Measurements from ENCODE around the gene ZMYM2. TPM values are rescaled to one million over a fixed set of nuclear protein-coding genes. Genes with fewer than 3 reads are reported as not detected.

Gene ZMYM2
- total and polyA plus RNA-seq, 2 donors: 63.9 to 91.6 TPM

DNA sequence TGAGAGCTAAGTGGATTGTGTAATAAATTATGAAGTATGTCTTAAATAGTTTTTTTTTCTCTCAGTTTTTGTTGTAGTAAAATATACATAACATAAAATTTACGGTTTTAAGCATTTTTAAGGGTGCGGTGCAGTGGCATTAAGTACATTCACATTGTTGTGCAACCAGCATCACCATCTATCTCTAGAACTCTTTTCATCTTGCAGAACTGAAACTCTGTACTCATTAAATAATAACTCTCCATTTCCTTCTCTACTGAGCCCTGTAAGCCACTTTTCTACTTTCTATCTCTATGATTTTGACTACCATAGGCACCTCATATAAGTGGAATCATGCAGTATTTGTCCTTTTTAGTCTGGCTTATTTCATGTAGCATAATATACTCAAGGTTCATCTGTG is 115.2 kb downstream of the ZMYM2 start:
- Histone ChIP-seq H3K27me3 (ENCODE audit: control insufficient read depth in 2 of 2, insufficient read depth in 1 of 2, low read length in 1 of 2) (no peaks in the 10 kb centered on the region), H3K36me3 (ENCODE audit: control insufficient read depth in 2 of 2, insufficient read depth in 2 of 2, low read length in 1 of 2) (peaks cover 20 to 24% of the 10 kb centered on the region in 2 donors), H3K9me3 (ENCODE audit: control insufficient read depth in 2 of 2, insufficient read depth in 1 of 2, low read length in 1 of 2) (no peaks in the 10 kb centered on the region), H3K27ac (ENCODE audit: low read depth in 1 of 2, low read length in 1 of 2) (no peak overlapping the region), H3K4me1 (ENCODE audit: control insufficient read depth in 2 of 2, insufficient read depth in 2 of 2, low read length in 2 of 2) (no peaks in the 10 kb centered on the region), H3K4me3 (ENCODE audit: low read length in 2 of 2) (no peak overlapping the region)
- WGBS: 93% methylated on average over 2 of the region's 2 CpGs
- no peak for DNase-seq (ENCODE audit: low read depth in 6 of 9, low spot score in 9 of 9)

DNA sequence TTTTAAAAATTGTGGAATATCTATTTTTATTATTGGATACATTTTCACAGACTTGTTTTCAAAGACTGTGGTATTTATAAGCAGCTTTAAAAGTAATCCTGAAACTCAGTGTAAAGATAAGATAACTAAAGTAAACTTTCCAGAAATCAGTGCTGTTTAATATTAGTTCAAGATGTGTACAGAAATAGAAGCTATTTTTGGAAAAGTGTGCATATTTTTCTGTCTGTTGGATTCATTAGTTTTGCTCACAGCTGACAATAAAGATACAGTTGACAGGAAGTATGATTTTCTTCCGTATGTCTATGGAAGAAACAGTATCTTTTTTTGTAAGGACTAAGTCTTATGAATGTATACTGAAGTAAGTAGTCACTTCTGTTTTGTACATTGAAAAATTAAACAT is 116.4 kb downstream of the ZMYM2 start:
- 94% methylated on average over 1 of the region's 1 CpG for WGBS
- H3K4me1 ChIP-seq (ENCODE audit: control insufficient read depth in 2 of 2, insufficient read depth in 2 of 2, low read length in 2 of 2): no peaks in the 10 kb centered on the region

DNA sequence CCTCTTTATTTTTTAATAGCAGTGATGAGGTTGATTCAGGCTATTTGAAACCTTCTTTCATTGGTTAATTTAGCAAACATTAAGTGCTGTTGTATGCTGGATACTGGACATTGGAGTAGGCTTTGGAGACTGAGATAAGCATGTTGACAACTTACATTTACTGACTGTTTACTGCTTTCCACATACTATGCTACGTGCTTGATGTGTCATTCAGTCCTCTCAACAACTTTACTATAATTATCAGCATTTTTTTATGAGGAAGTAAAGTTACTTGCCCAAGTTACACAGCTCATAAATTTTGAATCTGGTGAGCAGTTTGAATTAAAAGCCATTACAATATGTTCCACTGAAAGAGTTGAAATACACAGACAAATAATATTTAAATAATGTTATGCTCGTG is 118.6 kb downstream of the ZMYM2 start:
- Histone ChIP-seq H3K27ac (ENCODE audit: low read depth in 1 of 2, low read length in 1 of 2) (no peak overlapping the region), H3K27me3 (ENCODE audit: control insufficient read depth in 2 of 2, insufficient read depth in 1 of 2, low read length in 1 of 2) (no peaks in the 10 kb centered on the region), H3K4me3 (ENCODE audit: low read length in 2 of 2) (no peak overlapping the region), H3K36me3 (ENCODE audit: control insufficient read depth in 2 of 2, insufficient read depth in 2 of 2, low read length in 1 of 2) (peaks cover 3 to 25% of the 10 kb centered on the region in 2 donors), H3K9me3 (ENCODE audit: control insufficient read depth in 2 of 2, insufficient read depth in 1 of 2, low read length in 1 of 2) (no peaks in the 10 kb centered on the region), H3K4me1 (ENCODE audit: control insufficient read depth in 2 of 2, insufficient read depth in 2 of 2, low read length in 2 of 2) (no peaks in the 10 kb centered on the region)
- DNase-seq (ENCODE audit: low read depth in 6 of 9, low spot score in 9 of 9): no peak
- WGBS: 96% methylated on average over 2 of the region's 2 CpGs

More for the DNA sequence above, 116.4 kb downstream of the ZMYM2 start:
- Histone ChIP-seq H3K36me3 (ENCODE audit: control insufficient read depth in 2 of 2, insufficient read depth in 2 of 2, low read length in 1 of 2) (peaks cover 19 to 27% of the 10 kb centered on the region in 2 donors), H3K9me3 (ENCODE audit: control insufficient read depth in 2 of 2, insufficient read depth in 1 of 2, low read length in 1 of 2) (no peaks in the 10 kb centered on the region), H3K27ac (ENCODE audit: low read depth in 1 of 2, low read length in 1 of 2) (no peak overlapping the region), H3K27me3 (ENCODE audit: control insufficient read depth in 2 of 2, insufficient read depth in 1 of 2, low read length in 1 of 2) (no peaks in the 10 kb centered on the region), H3K4me3 (ENCODE audit: low read length in 2 of 2) (no peak overlapping the region)
- DNase-seq (ENCODE audit: low read depth in 6 of 9, low spot score in 9 of 9): no peak

DNA sequence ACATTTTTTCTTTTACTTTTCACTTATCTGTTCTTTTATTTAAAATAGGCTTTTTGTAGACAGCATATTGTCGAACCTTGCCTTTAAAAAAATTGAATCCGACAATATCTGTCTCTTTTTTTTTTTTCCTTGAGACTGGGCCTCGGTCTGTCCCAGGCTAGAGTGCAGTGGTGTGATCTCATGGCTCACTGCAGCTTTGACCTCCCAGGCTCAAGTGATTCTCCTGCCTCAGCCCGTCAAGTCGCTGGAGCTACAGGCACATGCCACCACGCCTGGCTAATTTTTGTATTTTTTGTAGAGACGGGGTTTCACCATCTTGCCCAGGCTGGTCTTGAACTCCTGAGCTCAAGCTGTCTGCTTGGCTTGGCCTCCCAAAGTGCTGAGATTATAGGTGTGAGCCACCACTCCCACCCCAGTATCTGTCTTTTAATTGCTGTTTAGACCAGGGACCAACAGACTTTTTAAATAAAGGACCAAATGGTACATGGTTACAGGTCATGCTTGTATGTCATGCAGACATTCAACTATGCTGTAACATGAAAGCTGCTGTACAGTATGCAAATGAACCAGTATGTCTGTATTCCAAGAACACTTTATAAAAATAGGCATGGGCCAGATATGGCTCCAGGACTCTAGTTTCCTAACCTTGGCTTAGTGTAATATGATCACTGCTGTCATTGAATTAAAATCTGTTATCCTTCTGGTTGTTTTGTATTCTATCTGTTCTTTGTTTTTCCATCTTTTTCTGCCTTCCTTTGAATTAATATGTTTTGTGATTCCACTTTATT is 122.0 kb downstream of the ZMYM2 start:
- H3K4me1 ChIP-seq (ENCODE audit: control insufficient read depth in 2 of 2, insufficient read depth in 2 of 2, low read length in 2 of 2): no peaks in the 10 kb centered on the region
- no peaks in the 10 kb centered on the region for H3K27me3 ChIP-seq (ENCODE audit: control insufficient read depth in 2 of 2, insufficient read depth in 1 of 2, low read length in 1 of 2)
- peaks cover 7 to 49% of the 10 kb centered on the region in 2 donors for H3K36me3 ChIP-seq (ENCODE audit: control insufficient read depth in 2 of 2, insufficient read depth in 2 of 2, low read length in 1 of 2)
- WGBS: 98% methylated on average over 7 of the region's 7 CpGs
- H3K4me3 ChIP-seq (ENCODE audit: low read length in 2 of 2): no peak overlapping the region
- DNase-seq (ENCODE audit: low read depth in 6 of 9, low spot score in 9 of 9): no peak
- H3K27ac ChIP-seq (ENCODE audit: low read depth in 1 of 2, low read length in 1 of 2): no peak overlapping the region
- H3K9me3 ChIP-seq (ENCODE audit: control insufficient read depth in 2 of 2, insufficient read depth in 1 of 2, low read length in 1 of 2): no peaks in the 10 kb centered on the region

DNA sequence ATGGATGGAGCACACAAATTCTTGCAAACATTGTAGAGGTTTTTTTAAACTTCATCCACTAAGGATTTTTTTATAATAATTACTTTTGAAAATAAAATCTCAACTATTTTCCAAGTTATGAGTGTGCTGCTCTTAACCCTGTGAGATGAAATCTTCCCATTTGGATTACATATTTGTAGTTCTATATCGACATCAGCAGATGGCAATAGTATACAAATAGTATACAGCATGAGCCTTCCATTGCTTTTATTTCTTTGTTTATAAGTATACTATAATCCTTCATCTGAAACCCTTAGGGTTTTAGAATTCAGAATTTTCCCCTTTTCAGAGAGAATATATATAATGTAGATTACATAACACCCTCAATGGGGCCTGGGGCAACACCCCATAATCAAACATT is 131.8 kb downstream of the ZMYM2 start:
- Histone ChIP-seq H3K9me3 (ENCODE audit: control insufficient read depth in 2 of 2, insufficient read depth in 1 of 2, low read length in 1 of 2) (no peaks in the 10 kb centered on the region), H3K27ac (ENCODE audit: low read depth in 1 of 2, low read length in 1 of 2) (no peak overlapping the region), H3K4me1 (ENCODE audit: control insufficient read depth in 2 of 2, insufficient read depth in 2 of 2, low read length in 2 of 2) (no peaks in the 10 kb centered on the region), H3K36me3 (ENCODE audit: control insufficient read depth in 2 of 2, insufficient read depth in 2 of 2, low read length in 1 of 2) (peaks cover 0 to 10% of the 10 kb centered on the region in 2 donors), H3K4me3 (ENCODE audit: low read length in 2 of 2) (no peak overlapping the region), H3K27me3 (ENCODE audit: control insufficient read depth in 2 of 2, insufficient read depth in 1 of 2, low read length in 1 of 2) (no peaks in the 10 kb centered on the region)
- WGBS: 89% methylated on average over 1 of the region's 1 CpG
- DNase-seq (ENCODE audit: low read depth in 6 of 9, low spot score in 9 of 9): no peak

DNA sequence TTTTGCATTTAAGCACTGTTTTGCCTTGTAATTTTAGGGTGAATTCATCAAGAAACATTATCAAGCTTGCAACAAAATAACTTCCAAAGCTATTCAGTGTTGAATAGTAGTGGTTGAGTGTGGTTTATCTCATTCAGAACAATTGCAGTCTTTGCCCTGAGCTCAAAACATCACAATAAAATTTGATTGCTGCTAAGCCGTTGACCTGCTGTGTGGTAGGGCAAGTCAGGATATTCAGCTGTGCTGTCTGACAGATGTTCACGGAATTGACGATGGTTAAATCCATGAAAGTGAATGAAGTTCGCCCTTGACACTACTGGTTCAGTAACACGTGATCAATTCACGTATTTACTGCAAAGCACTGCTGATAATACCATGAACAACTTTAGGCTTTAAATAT is 135.4 kb downstream of the ZMYM2 start:
- WGBS: 90% methylated on average over 6 of the region's 6 CpGs

DNA sequence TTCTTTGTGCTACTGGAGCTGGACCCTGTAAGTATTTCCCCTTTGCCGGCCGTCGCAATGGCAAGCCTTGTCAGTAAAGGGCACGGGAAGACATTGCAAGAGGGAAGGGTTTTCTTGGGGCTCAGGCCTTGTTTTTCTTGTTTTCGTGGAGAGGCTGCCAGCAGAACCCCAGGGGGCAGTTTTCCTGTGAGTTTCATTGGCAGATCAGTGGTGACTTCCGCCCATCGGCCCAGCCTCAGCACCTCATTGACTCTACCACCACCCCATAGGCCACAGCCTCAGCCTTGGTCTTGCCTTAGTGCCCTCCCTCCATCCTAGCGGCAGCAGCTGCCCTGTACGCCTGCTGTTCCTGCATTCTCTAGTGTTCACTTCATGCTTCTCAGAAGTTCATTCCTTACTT is 140.8 kb downstream of the ZMYM2 start:
- H3K36me3 ChIP-seq (ENCODE audit: control insufficient read depth in 2 of 2, insufficient read depth in 2 of 2, low read length in 1 of 2): no peaks in the 10 kb centered on the region
- WGBS: 79% methylated on average over 9 of the region's 9 CpGs
- no peak for DNase-seq (ENCODE audit: low read depth in 6 of 9, low spot score in 9 of 9)
- H3K9me3 ChIP-seq (ENCODE audit: control insufficient read depth in 2 of 2, insufficient read depth in 1 of 2, low read length in 1 of 2): no peaks in the 10 kb centered on the region
- no peaks in the 10 kb centered on the region for H3K4me1 ChIP-seq (ENCODE audit: control insufficient read depth in 2 of 2, insufficient read depth in 2 of 2, low read length in 2 of 2)
- H3K27me3 ChIP-seq (ENCODE audit: control insufficient read depth in 2 of 2, insufficient read depth in 1 of 2, low read length in 1 of 2): peaks cover 2 to 26% of the 10 kb centered on the region in 2 donors
- H3K4me3 ChIP-seq (ENCODE audit: low read length in 2 of 2): no peak overlapping the region
- H3K27ac ChIP-seq (ENCODE audit: low read depth in 1 of 2, low read length in 1 of 2): no peak overlapping the region

More for the DNA sequence above, 135.4 kb downstream of the ZMYM2 start:
- Histone ChIP-seq H3K27ac (ENCODE audit: low read depth in 1 of 2, low read length in 1 of 2) (no peak overlapping the region), H3K4me3 (ENCODE audit: low read length in 2 of 2) (no peak overlapping the region), H3K9me3 (ENCODE audit: control insufficient read depth in 2 of 2, insufficient read depth in 1 of 2, low read length in 1 of 2) (no peaks in the 10 kb centered on the region), H3K27me3 (ENCODE audit: control insufficient read depth in 2 of 2, insufficient read depth in 1 of 2, low read length in 1 of 2) (peaks cover 0 to 5% of the 10 kb centered on the region in 2 donors), H3K36me3 (ENCODE audit: control insufficient read depth in 2 of 2, insufficient read depth in 2 of 2, low read length in 1 of 2) (no peaks in the 10 kb centered on the region), H3K4me1 (ENCODE audit: control insufficient read depth in 2 of 2, insufficient read depth in 2 of 2, low read length in 2 of 2) (no peaks in the 10 kb centered on the region)
- no peak for DNase-seq (ENCODE audit: low read depth in 6 of 9, low spot score in 9 of 9)

DNA sequence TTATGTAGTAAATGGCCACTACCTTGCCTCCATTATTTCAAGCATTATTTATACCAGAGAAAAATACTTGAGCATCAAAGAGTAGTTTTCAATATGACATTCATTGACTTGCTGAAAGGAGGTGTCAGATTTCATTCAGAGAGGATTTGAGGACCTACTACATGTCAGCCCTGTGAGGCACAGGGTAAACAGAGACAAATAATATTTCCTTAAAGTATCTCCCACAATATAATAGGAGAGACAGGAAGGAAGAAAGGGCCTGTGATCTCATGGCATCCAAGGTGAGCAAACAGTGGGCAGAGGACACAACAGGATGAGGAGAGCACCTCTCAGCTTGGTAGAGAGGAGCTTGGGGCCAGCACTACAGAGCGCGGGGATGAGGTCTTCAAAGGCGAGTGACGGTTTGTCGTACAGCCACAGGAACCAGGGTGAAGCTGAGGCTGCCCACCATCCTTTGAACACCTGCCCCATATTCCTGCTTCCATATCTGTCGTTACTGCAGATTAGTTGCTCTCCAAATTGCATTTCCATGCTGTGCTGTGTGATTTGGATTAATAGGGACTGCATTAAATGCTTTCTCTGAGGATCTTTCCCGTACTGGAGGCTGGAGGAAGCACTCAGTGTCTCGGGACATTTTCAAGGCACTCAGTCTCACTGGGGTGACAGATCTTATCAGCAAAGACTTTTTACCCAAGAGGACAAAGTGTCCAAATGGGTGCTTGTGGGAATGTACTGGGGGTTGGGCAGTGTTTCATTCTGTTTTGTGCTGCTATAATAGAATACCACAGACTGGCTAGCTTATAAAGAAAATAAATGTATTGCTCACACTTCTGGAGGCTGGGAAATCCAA is 143.2 kb downstream of the ZMYM2 start:
- peaks cover 2 to 35% of the 10 kb centered on the region in 2 donors for H3K27me3 ChIP-seq (ENCODE audit: control insufficient read depth in 2 of 2, insufficient read depth in 1 of 2, low read length in 1 of 2)
- H3K4me1 ChIP-seq (ENCODE audit: control insufficient read depth in 2 of 2, insufficient read depth in 2 of 2, low read length in 2 of 2): no peaks in the 10 kb centered on the region
- H3K4me3 ChIP-seq (ENCODE audit: low read length in 2 of 2): no peak overlapping the region
- 62% methylated on average over 8 of the region's 8 CpGs for WGBS
- no peak overlapping the region for H3K27ac ChIP-seq (ENCODE audit: low read depth in 1 of 2, low read length in 1 of 2)
- no peaks in the 10 kb centered on the region for H3K9me3 ChIP-seq (ENCODE audit: control insufficient read depth in 2 of 2, insufficient read depth in 1 of 2, low read length in 1 of 2)
- DNase-seq (ENCODE audit: low read depth in 6 of 9, low spot score in 9 of 9): no peak
- H3K36me3 ChIP-seq (ENCODE audit: control insufficient read depth in 2 of 2, insufficient read depth in 2 of 2, low read length in 1 of 2): no peaks in the 10 kb centered on the region

DNA sequence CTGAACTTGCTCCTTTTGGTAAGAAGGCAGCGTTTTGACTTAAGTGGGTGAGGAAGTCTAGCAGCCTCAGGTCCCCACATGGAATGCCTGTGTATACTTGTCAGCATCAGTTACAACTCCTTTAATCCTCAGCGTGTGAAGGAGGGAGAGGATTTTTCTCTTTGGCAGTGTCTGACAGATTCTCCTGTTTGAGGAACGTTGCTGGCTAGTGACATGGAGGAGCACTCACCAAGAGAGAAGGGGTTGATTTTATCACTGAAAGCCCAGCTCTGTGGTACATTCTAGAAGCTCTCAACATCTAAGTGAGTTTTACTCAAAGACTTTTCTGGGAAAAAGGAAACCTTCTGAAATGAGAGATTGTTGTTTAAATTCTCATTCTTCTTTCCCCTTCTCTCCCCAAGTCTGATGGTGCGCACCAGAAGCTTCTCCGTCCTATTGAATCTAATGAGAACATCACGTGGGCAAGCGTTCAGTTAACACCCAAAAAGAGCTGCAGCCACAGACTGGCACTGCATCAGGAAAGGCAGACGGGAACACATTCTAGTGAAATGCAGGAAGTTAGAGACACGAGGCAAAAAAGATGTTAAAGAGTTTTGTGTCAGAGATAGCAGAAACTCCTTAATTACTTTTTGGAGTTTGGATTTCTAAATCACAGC is 144.1 kb downstream of the ZMYM2 start:
- Histone ChIP-seq H3K9me3 (ENCODE audit: control insufficient read depth in 2 of 2, insufficient read depth in 1 of 2, low read length in 1 of 2) (no peaks in the 10 kb centered on the region), H3K27me3 (ENCODE audit: control insufficient read depth in 2 of 2, insufficient read depth in 1 of 2, low read length in 1 of 2) (peaks cover 2 to 35% of the 10 kb centered on the region in 2 donors), H3K4me3 (ENCODE audit: low read length in 2 of 2) (no peak overlapping the region), H3K27ac (ENCODE audit: low read depth in 1 of 2, low read length in 1 of 2) (no peak overlapping the region), H3K36me3 (ENCODE audit: control insufficient read depth in 2 of 2, insufficient read depth in 2 of 2, low read length in 1 of 2) (no peaks in the 10 kb centered on the region), H3K4me1 (ENCODE audit: control insufficient read depth in 2 of 2, insufficient read depth in 2 of 2, low read length in 2 of 2) (no peaks in the 10 kb centered on the region)
- no peak for DNase-seq (ENCODE audit: low read depth in 6 of 9, low spot score in 9 of 9)
- WGBS: 41% methylated on average over 9 of the region's 9 CpGs
